ENCODE data around the gene SUN5. TPM values are rescaled to one million over a fixed set of nuclear protein-coding genes. Genes with fewer than 3 reads are reported as not detected.

Gene SUN5
- total and polyA plus RNA-seq, 4 donors: not detected

DNA sequence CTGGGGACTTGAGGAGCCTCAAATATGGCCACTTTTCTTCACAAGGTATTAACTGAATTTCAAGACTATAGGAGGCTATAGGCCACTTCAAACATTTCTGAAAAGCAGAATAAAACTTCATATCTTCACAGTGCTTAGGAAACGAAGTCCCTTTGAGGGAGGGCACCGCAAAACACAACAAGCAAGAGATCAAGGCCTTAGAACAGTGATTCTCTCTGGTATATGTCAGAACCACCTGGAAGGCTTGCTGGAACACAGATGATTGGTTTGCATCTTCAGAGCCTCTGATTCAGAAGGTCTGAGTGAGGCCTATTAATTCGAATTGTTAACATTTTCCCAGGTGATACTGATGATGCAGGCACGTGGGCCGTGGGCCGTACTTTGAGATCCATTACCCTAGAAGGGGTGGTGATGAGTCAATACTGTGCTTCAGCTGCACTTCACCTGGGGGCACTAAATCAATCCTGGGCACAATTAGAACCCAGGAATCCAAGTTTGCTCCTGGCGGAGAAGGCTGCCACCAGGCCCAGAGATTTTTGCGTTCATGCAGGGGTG, 10.7 kb downstream of the SUN5 start (continued):
- TF ChIP-seq, protein P1, sequence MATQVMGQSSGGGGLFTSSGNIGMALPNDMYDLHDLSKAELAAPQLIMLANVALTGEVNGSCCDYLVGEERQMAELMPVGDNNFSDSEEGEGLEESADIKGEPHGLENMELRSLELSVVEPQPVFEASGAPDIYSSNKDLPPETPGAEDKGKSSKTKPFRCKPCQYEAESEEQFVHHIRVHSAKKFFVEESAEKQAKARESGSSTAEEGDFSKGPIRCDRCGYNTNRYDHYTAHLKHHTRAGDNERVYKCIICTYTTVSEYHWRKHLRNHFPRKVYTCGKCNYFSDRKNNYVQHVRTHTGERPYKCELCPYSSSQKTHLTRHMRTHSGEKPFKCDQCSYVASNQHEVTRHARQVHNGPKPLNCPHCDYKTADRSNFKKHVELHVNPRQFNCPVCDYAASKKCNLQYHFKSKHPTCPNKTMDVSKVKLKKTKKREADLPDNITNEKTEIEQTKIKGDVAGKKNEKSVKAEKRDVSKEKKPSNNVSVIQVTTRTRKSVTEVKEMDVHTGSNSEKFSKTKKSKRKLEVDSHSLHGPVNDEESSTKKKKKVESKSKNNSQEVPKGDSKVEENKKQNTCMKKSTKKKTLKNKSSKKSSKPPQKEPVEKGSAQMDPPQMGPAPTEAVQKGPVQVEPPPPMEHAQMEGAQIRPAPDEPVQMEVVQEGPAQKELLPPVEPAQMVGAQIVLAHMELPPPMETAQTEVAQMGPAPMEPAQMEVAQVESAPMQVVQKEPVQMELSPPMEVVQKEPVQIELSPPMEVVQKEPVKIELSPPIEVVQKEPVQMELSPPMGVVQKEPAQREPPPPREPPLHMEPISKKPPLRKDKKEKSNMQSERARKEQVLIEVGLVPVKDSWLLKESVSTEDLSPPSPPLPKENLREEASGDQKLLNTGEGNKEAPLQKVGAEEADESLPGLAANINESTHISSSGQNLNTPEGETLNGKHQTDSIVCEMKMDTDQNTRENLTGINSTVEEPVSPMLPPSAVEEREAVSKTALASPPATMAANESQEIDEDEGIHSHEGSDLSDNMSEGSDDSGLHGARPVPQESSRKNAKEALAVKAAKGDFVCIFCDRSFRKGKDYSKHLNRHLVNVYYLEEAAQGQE (IDR thresholded peaks at IDR 0.05): no peak

DNA sequence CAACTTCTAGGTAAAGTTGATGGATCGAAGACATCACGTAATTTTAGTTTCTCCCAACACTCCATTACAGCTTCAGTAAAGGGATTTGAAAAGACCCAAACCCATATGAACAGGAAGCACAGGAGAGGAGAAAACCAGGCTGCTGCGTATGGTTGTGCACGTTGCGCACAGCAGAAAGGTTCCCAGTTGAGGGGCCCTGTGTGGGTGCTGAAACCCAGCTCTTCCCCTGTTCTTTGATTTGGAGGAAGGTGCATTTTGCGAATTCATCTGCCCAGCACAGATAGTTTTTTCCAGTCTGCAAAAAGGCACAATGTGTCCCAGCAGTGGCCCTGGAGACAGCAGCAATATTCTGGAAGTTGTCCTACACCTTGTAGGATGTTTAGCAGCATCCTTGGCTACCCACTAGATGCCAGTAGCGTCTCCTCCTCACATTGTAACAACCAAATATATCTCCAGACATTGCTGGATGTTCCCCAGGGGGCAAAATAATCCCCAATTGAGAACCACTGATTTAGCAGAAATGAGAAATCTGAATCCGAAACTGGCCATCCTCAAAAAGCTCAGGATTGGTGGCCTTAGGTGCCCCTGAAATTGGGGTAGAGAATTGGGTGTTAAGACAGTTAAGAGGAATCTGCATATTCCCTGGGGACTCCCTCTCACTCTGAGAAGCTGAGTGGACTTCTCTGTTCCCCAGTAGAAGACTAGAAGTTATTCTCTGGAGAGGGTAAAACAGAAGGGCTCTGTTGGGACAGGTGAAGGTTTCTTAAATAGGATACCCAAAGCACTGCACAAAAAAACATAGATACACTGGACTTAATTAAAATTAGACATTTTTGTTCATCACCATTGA, 12.2 kb downstream of the SUN5 start:
- H3K9ac ChIP-seq (ENCODE audit: low read depth in 1 of 2, low read length in 2 of 2): no peak overlapping the region
- H3K4me1 ChIP-seq (ENCODE audit: control insufficient read depth in 4 of 4, insufficient read depth in 4 of 4, low read length in 3 of 4): no peaks in the 10 kb centered on the region
- no peak overlapping the region for H3K27ac ChIP-seq (ENCODE audit: low read depth in 1 of 2, low read length in 2 of 2)
- H3K9me3 ChIP-seq (ENCODE audit: control insufficient read depth in 4 of 4, low read length in 3 of 4): peaks cover 0 to 8% (median 3%) of the 10 kb centered on the region in 4 donors
- no peak overlapping the region for H3K4me3 ChIP-seq (ENCODE audit: low read depth in 1 of 3, low read length in 3 of 3)
- no peaks in the 10 kb centered on the region for H3K36me3 ChIP-seq (ENCODE audit: control insufficient read depth in 4 of 4, insufficient read depth in 3 of 4, low read depth in 1 of 4, low read length in 3 of 4)
- TF ChIP-seq GABPA (IDR thresholded peaks at IDR 0.05 in 1 of 2, conservative IDR thresholded peaks at IDR 0.05 in 1 of 2): no peak
- TF ChIP-seq TAF1 (conservative IDR thresholded peaks at IDR 0.05): no peak
- TF ChIP-seq, protein P2, sequence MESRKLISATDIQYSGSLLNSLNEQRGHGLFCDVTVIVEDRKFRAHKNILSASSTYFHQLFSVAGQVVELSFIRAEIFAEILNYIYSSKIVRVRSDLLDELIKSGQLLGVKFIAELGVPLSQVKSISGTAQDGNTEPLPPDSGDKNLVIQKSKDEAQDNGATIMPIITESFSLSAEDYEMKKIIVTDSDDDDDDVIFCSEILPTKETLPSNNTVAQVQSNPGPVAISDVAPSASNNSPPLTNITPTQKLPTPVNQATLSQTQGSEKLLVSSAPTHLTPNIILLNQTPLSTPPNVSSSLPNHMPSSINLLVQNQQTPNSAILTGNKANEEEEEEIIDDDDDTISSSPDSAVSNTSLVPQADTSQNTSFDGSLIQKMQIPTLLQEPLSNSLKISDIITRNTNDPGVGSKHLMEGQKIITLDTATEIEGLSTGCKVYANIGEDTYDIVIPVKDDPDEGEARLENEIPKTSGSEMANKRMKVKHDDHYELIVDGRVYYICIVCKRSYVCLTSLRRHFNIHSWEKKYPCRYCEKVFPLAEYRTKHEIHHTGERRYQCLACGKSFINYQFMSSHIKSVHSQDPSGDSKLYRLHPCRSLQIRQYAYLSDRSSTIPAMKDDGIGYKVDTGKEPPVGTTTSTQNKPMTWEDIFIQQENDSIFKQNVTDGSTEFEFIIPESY (IDR thresholded peaks at IDR 0.05): no peak
- TF ChIP-seq HNF4G (IDR thresholded peaks at IDR 0.05): no peak
- TF ChIP-seq EGR1 (IDR thresholded peaks at IDR 0.05; ENCODE audit: low read depth in 2 of 2): no peak
- no peak for TF ChIP-seq JUND (IDR thresholded peaks at IDR 0.05)
- TF ChIP-seq, protein P1 (IDR thresholded peaks at IDR 0.05): no peak
- TF ChIP-seq RXRA (IDR thresholded peaks at IDR 0.05): no peak
- TF ChIP-seq YY1 (IDR thresholded peaks at IDR 0.05): no peak
- TF ChIP-seq, protein P3, sequence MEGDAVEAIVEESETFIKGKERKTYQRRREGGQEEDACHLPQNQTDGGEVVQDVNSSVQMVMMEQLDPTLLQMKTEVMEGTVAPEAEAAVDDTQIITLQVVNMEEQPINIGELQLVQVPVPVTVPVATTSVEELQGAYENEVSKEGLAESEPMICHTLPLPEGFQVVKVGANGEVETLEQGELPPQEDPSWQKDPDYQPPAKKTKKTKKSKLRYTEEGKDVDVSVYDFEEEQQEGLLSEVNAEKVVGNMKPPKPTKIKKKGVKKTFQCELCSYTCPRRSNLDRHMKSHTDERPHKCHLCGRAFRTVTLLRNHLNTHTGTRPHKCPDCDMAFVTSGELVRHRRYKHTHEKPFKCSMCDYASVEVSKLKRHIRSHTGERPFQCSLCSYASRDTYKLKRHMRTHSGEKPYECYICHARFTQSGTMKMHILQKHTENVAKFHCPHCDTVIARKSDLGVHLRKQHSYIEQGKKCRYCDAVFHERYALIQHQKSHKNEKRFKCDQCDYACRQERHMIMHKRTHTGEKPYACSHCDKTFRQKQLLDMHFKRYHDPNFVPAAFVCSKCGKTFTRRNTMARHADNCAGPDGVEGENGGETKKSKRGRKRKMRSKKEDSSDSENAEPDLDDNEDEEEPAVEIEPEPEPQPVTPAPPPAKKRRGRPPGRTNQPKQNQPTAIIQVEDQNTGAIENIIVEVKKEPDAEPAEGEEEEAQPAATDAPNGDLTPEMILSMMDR (IDR thresholded peaks at IDR 0.05; ENCODE audit: low read depth, low read length, missing input control): no peak
- no peak for TF ChIP-seq FOXA1 (IDR thresholded peaks at IDR 0.05)
- TF ChIP-seq HNF4A (conservative IDR thresholded peaks at IDR 0.05): no peak
- TF ChIP-seq FOXA2 (IDR thresholded peaks at IDR 0.05): no peak
- no peak for TF ChIP-seq NR2F2 (IDR thresholded peaks at IDR 0.05)
- TF ChIP-seq, protein P4, sequence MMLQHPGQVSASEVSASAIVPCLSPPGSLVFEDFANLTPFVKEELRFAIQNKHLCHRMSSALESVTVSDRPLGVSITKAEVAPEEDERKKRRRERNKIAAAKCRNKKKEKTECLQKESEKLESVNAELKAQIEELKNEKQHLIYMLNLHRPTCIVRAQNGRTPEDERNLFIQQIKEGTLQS (IDR thresholded peaks at IDR 0.05): no peak
- TF ChIP-seq, protein P5, sequence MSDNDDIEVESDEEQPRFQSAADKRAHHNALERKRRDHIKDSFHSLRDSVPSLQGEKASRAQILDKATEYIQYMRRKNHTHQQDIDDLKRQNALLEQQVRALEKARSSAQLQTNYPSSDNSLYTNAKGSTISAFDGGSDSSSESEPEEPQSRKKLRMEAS (IDR thresholded peaks at IDR 0.05): no peak
- no peak for TF ChIP-seq SP1 (IDR thresholded peaks at IDR 0.05)
- no peak for TF ChIP-seq RAD21 (IDR thresholded peaks at IDR 0.05)
- no peak for DNase-seq (ENCODE audit: low spot score)
- H3K27me3 ChIP-seq (ENCODE audit: control insufficient read depth in 4 of 4, insufficient read depth in 4 of 4, low read length in 3 of 4): no peaks in the 10 kb centered on the region
- 74% methylated on average over 8 of the region's 8 CpGs for WGBS
